Hepatocyte (in vitro differentiated cells): ENCODE data around the gene SEMG2. TPM values are rescaled to one million over a fixed set of nuclear protein-coding genes. Genes with fewer than 3 reads are reported as not detected.

Experiments used
- DNase-seq: peaks from one replicate; pipeline ENCODE4 v3.0.0-alpha.2; 2016; ENCODE audit warnings: low spot score
- H2AFZ ChIP-seq: fragments of 200-600 bp; sonication (generic); 2 replicates; pipeline ENCODE4 v1.6.0; 2016; ENCODE audit warnings: antibody characterized with exemption, mild to moderate bottlenecking
- H3K27ac ChIP-seq: fragments of 200-600 bp; sonication (generic); 2 replicates; pipeline ENCODE4 v1.5.1; 2016; ENCODE audit warnings: mild to moderate bottlenecking
- H3K27me3 ChIP-seq: fragments of 200-600 bp; sonication (generic); 2 replicates; pipeline ENCODE4 v1.6.1; 2016
- H3K36me3 ChIP-seq: fragments of 200-600 bp; sonication (generic); replicated peaks from 2 replicates; pipeline ENCODE4 v1.5.1; 2016; ENCODE audit warnings: low read depth; ENCODE audit not compliant: insufficient read depth
- H3K4me1 ChIP-seq: fragments of 200-600 bp; sonication (generic); 2 replicates; pipeline ENCODE4 v1.5.1; 2016; ENCODE audit warnings: mild to moderate bottlenecking, moderate library complexity; ENCODE audit not compliant: insufficient read depth
- H3K4me2 ChIP-seq: fragments of 200-600 bp; sonication (generic); 2 replicates; pipeline ENCODE4 v1.6.0; 2016
- H3K4me3 ChIP-seq: fragments of 200-600 bp; sonication (generic); 2 replicates; pipeline ENCODE4 v1.5.1; 2016; ENCODE audit warnings: mild to moderate bottlenecking
- H3K79me2 ChIP-seq: fragments of 200-600 bp; sonication (generic); 2 replicates; pipeline ENCODE4 v1.6.0; 2017; ENCODE audit warnings: mild to moderate bottlenecking
- H3K9me2 ChIP-seq: fragments of 200-600 bp; sonication (generic); replicated peaks from 2 replicates; pipeline ENCODE4 v1.6.0; 2017; ENCODE audit warnings: mild to moderate bottlenecking; ENCODE audit not compliant: insufficient read depth
- H3K9me3 ChIP-seq: fragments of 200-600 bp; sonication (generic); 2 replicates; pipeline ENCODE4 v1.5.1; 2016; ENCODE audit warnings: low read depth, mild to moderate bottlenecking
- H4K20me1 ChIP-seq: fragments of 200-600 bp; sonication (generic); 2 replicates; pipeline ENCODE4 v1.6.0; 2016; ENCODE audit warnings: mild to moderate bottlenecking; ENCODE audit not compliant: insufficient read depth, poor library complexity, severe bottlenecking
- CTCF ChIP-seq: fragments of 200-600 bp; sonication (generic); IDR thresholded peaks from 2 replicates; pipeline ENCODE4 v1.5.1; 2016; ENCODE audit warnings: antibody characterized with exemption, mild to moderate bottlenecking; ENCODE audit not compliant: poor library complexity
- EZH2 ChIP-seq: fragments of 200-600 bp; sonication (generic); IDR thresholded peaks from 2 replicates; pipeline ENCODE4 v1.6.1; 2016; ENCODE audit warnings: antibody characterized with exemption, mild to moderate bottlenecking, borderline replicate concordance
- EZH2phosphoT487 ChIP-seq: fragments of 200-600 bp; sonication (generic); IDR thresholded peaks from one replicate; pipeline ENCODE4 v1.6.1; 2018; ENCODE audit warnings: antibody characterized with exemption, mild to moderate bottlenecking, low read depth, moderate library complexity; ENCODE audit not compliant: unreplicated experiment, severe bottlenecking
- WGBS: methylation state at CpG from one replicate; pipeline ENCODE4 v1.1.6; 2016; ENCODE audit warnings: low lambda C conversion rate; ENCODE audit errors: missing lambda C conversion rate; 5-methylcytosine and 5-hydroxymethylcytosine counted together
- polyA plus RNA-seq: library from polyadenylated mRNA; unstranded; fragments of >200 nt; fragmentation: Nextera tagmentation; extraction: Ambion mirVana; gene quantifications from 2 replicates; pipeline ENCODE4 v1.2.1, GENCODE V29; 2016
- total RNA-seq: library from RNA; depleted of rRNA; stranded (reverse); fragments of >200 nt; gene quantifications from 2 replicates; pipeline ENCODE4 v1.2.3, GENCODE V29; 2014

The SEMG2 gene
- total and polyA plus RNA-seq, 2 experiments from 2014 or later = not detected

DNA sequence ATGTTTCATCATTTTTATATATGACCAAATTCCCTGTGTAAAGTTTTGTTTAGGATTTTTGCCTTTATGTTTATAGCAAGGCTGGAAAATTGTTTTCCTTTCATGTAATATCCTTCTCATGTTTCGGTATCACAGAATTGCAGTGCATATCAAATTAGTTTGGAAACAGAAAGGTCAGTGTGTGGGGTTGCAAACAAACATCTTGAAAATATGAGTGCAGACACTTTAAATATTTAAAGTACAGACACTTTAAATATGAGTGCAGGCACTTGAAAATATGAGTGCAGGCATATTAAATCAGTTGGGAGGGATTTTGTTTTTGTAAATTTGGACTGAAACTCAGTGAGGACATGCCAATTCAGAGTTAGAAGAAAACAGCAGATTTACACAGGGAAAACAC is 26.7 kb downstream of the SEMG2 start:
- Histone ChIP-seq H3K4me1 (no peaks in the 10 kb centered on the region), H3K27me3 (peaks cover 19% of the 10 kb centered on the region), H3K4me3 (no peak overlapping the region), H3K4me2 (no peak overlapping the region), H3K79me2 (no peaks in the 10 kb centered on the region), H3K27ac (no peak overlapping the region), H4K20me1 (no peaks in the 10 kb centered on the region), H2AFZ (no peak overlapping the region), H3K9me2 (no peaks in the 10 kb centered on the region), H3K9me3 (no peaks in the 10 kb centered on the region), H3K36me3 (no peaks in the 10 kb centered on the region)
- WGBS = 87% methylated on average over 1 of the region's 1 CpG
- TF ChIP-seq CTCF (no peak), EZH2 (no peak), EZH2phosphoT487 (no peak)
- DNase-seq = no peak

DNA sequence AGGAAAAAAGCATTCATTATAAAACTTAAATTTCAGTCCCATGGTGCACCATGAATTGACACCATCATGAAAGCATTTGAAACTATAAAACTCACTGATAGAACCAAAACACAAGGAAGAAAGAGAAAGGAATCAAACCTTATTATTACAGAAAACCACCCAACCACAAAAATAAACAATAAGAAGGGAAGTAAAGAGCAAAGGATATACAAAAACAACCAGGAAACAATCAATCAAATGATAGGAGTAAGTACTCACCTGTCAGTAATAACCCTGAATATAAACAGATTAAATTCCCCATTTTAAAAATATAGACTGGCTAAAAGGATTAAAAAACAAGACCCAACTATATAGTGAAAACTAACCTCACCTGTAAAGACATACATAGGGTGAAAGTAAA is 27.4 kb downstream of the SEMG2 start:
- Histone ChIP-seq H2AFZ (no peak overlapping the region), H3K4me3 (no peak overlapping the region), H3K4me2 (no peak overlapping the region), H3K9me2 (no peaks in the 10 kb centered on the region), H3K4me1 (no peaks in the 10 kb centered on the region), H4K20me1 (no peaks in the 10 kb centered on the region), H3K27me3 (peaks cover 16% of the 10 kb centered on the region), H3K79me2 (no peaks in the 10 kb centered on the region), H3K9me3 (no peaks in the 10 kb centered on the region), H3K36me3 (no peaks in the 10 kb centered on the region), H3K27ac (no peak overlapping the region)
- DNase-seq = no peak
- TF ChIP-seq EZH2phosphoT487 (no peak), CTCF (no peak), EZH2 (no peak)

DNA sequence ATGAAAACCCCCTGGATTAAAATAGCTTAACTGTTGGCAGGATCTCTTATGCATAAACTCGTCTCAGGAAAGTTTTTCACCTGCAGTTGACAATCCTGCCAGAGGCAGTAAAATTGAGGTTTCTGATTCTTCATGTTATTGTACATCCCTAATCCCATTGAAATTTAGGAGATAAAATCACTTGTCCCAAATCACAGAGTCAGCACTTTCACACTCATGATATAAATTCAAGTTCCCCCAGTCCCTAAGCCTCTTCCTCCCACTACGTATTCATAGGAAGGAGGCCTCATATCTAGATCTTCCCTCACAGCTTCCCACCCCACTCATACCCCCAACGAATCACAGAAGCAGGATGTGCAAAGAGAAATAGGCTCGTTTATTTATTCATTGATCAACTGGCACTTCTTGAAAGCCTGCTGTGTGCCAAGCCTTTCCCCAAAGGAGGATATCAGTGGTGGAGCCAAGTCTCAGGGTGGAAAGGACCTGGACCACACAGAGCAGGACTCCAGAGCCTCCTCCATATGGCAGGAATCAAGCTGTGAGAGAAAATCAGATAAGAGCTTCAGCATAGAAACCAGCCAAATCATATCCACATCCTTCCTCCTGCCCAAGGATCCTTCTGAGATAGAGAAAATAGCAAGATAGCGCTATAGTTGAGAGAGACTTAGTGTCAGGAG is 30.8 kb downstream of the SEMG2 start:
- no peaks in the 10 kb centered on the region for H4K20me1 ChIP-seq
- H2AFZ ChIP-seq = no peak overlapping the region
- no peak overlapping the region for H3K4me3 ChIP-seq
- H3K4me2 ChIP-seq = no peak overlapping the region
- no peak for TF ChIP-seq CTCF
- TF ChIP-seq EZH2phosphoT487 = no peak
- TF ChIP-seq EZH2 = no peak
- peaks cover 4% of the 10 kb centered on the region for H3K27me3 ChIP-seq
- no peak for DNase-seq
- no peaks in the 10 kb centered on the region for H3K9me3 ChIP-seq
- WGBS = 67% methylated on average over 5 of the region's 5 CpGs
- H3K4me1 ChIP-seq = peaks cover 7% of the 10 kb centered on the region
- H3K27ac ChIP-seq = no peak overlapping the region
- no peaks in the 10 kb centered on the region for H3K9me2 ChIP-seq
- no peaks in the 10 kb centered on the region for H3K36me3 ChIP-seq
- no peaks in the 10 kb centered on the region for H3K79me2 ChIP-seq

- no peaks in the 10 kb centered on the region for H3K79me2 ChIP-seq
- no peaks in the 10 kb centered on the region for H3K9me2 ChIP-seq
- TF ChIP-seq EZH2phosphoT487 (no peak), CTCF (no peak), EZH2 (no peak)
- H3K4me2 ChIP-seq = no peak overlapping the region
- H3K27ac ChIP-seq = no peak overlapping the region
- no peak overlapping the region for H3K4me3 ChIP-seq
- H3K36me3 ChIP-seq = no peaks in the 10 kb centered on the region
- H3K9me3 ChIP-seq = no peaks in the 10 kb centered on the region
- peaks cover 7% of the 10 kb centered on the region for H3K4me1 ChIP-seq
- WGBS = 77% methylated on average over 4 of the region's 4 CpGs
- peaks cover 4% of the 10 kb centered on the region for H3K27me3 ChIP-seq
- DNase-seq = no peak
- no peaks in the 10 kb centered on the region for H4K20me1 ChIP-seq
- no peak overlapping the region for H2AFZ ChIP-seq
Observed at GRCh38 chr20:45253261-45253660, 32.1 kb downstream of the SEMG2 start.
